Measurements from ENCODE around the gene IMP4. TPM values are rescaled to one million over a fixed set of nuclear protein-coding genes. Genes with fewer than 3 reads are reported as not detected.

The IMP4 gene
- total and polyA plus RNA-seq, 2 of the 8 experiments (the other 6 are each of a cell fraction or from before 2014, with no cell fraction given): 96.8 to 194 TPM

DNA sequence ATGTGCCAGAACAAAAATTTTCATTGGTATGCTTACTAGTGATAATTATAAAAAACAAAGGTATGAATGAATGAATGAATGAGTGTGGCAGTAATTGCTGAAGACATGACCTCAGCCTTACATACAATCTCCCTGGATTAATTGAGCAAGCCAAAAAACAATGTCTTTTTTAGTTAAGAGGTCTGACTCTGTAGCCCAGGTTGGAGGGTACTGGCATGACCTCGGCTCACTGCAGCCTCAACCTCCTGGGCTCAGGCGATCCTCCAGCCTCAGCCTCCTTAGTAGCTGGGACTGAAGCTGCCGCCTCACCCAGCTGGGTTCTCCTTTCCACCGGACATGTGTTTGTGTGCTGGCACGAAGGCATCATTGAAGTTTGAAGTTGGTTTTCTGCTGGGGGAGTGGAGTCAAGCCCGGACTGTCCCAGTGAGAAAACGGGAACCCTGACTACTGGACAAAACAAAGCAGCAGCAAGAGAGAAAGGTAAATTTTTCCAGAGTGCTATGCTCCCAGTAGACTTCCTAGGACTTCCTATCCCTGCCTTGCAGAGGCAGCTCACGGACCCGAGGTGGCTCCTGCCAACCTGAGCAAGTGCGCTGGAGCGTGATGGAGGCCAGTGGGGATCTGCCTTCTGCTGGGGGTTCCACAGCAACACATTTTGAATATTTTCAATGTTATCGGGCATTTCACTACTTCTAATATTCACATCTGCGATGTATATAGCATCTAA lies 6.4 kb upstream of the IMP4 start (continued):
- TF ChIP-seq, protein P1, sequence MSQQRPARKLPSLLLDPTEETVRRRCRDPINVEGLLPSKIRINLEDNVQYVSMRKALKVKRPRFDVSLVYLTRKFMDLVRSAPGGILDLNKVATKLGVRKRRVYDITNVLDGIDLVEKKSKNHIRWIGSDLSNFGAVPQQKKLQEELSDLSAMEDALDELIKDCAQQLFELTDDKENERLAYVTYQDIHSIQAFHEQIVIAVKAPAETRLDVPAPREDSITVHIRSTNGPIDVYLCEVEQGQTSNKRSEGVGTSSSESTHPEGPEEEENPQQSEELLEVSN (IDR thresholded peaks at IDR 0.05): no peak

All from H1 (cell line).